ENCODE results near the gene ABCB9. TPM values are rescaled to one million over a fixed set of nuclear protein-coding genes. Genes with fewer than 3 reads are reported as not detected.

ABCB9 gene
- total RNA-seq, 6 experiments from 2014 or later, result 9.2 to 11.1 (median 10.0) TPM

DNA sequence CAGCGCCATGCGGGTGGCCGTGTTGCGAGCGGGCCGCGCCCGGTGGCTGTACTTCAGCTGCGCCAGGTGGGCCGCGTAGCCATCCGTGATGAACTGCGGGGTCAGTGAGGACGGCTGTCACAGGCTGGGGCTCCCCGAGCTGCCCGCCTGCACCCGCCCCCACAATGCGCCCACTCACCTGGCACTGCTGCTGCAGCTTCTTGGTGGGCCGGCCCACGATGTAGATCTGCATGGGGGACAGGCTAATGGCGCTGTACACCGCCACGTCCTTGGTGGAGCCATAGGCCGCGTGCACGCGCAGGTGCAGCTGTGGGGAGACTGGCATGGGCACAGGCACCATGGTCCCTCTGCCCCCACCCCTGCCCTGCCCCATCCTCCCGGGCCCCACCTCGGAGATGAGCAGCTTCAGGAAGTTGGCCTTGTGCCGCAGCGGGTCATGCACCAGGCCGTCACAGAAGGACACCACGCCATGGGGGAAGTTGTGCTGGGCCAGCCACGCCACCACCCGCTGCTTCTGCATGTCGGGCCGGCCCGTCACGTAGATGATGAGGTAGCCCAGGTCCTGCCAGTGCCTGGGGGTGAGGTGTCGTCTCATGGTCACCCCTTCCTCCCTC lies 20.1 kb upstream of the ABCB9 start:
- H3K27ac Mint-ChIP-seq, result no peak overlapping the region
- no peak for TF ChIP-seq CTCF (IDR thresholded peaks at IDR 0.05)
- peaks cover 5% of the 10 kb centered on the region for H3K27me3 Mint-ChIP-seq (ENCODE audit: insufficient read depth)
- DNase-seq, result no peak
- peaks cover 31% of the 10 kb centered on the region for H3K4me1 Mint-ChIP-seq (ENCODE audit: low read depth)
- H3K36me3 Mint-ChIP-seq (ENCODE audit: low read depth), result no peaks in the 10 kb centered on the region
- no peak overlapping the region for H3K4me3 Mint-ChIP-seq
- H3K9me3 Mint-ChIP-seq, result no peaks in the 10 kb centered on the region

DNA sequence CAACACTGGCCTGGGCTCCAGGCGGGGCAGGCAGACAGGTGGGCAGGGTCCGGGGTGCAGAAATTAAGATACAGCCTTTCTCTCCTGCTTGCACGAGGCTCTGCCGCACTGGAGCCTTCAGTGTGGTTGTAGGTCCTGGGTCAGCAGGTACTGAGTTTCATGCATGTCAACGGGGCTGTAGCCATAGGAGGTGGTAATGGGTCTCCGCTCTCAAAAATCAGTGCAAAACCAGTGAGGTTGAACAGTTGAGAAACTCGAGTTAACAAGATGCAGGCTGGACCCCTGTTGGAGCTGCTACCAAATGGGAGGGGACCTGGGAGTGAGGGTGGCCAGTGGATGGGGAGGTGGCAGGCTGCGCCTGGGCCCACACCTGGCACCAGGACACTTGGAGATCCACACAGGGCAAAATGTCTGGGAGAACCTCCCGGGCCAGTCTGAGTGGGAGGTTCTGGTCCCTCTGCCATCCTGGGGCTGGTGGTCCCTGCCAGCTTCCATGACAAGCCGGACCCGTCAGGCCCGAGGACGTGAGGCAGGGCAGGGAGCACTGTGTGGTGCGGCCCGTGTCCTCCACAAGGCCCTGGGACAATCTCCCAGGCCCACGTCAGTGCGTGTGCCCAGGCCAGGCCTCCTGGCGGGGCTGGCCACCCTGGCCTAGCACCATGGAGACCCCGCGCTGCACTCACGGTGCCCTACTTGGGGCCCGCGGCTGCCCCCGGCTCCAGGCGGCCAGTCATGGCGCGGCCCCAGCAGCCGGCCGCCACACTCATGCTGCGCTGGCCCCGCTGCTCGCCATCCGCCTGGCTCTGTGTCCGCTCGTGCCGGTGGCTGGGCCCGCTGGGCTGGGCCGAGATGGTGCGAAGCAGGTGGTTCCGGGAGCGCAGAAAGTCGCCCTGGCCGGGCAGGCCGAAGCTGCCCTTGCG lies 19.3 kb upstream of the ABCB9 start:
- no peak for TF ChIP-seq CTCF (IDR thresholded peaks at IDR 0.05)
- Mint-ChIP-seq H3K36me3 (ENCODE audit: low read depth) (no peaks in the 10 kb centered on the region), H3K27me3 (ENCODE audit: insufficient read depth) (peaks cover 2% of the 10 kb centered on the region), H3K27ac (no peak overlapping the region), H3K9me3 (no peaks in the 10 kb centered on the region), H3K4me1 (ENCODE audit: low read depth) (peaks cover 31% of the 10 kb centered on the region), H3K4me3 (no peak overlapping the region)
- no peak for DNase-seq

DNA sequence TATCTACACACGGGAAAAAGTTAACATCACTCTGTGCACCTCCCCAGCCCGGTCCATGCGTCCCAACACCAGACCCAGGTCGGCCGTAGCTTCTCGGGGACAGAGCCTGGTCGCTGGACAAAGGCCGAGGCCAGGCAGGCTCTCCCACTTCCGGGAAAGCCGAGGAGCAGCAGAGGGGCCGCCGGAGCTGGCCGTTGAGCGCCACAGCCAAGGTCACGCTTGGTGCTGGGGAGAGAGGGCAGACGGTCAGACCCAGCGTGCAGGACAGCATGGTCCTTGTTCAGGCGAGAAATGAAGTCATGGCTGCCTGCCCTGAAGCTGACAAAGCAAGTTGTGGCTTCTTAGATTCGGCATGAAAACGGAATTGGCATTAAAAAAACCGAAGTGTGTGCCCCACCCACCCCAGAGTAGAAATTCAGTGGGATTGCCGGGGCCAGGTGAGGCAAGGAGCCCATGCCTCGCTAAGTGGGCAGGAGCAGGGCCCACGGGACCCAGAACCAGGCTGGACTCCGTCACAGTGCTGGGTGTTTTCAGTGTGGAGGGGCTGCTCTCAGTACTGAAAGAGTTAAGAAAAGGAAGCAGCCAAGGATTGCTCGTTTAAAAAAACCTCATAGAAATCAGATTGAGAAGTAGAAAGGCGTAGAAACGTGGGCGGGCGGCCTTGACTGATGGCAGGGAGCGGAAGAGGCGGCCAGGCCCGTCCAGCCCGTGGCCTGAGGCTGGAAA lies 18.5 kb upstream of the ABCB9 start:
- no peaks in the 10 kb centered on the region for H3K9me3 Mint-ChIP-seq
- peak overlapping the region; percentile 11; the same call in 1 of the 2 replicates for H3K4me3 Mint-ChIP-seq
- no peaks in the 10 kb centered on the region for H3K36me3 Mint-ChIP-seq (ENCODE audit: low read depth)
- H3K27ac Mint-ChIP-seq, result peak overlapping the region; percentile 3; the same call in 1 of the 2 replicates
- H3K4me1 Mint-ChIP-seq (ENCODE audit: low read depth), result peaks cover 35% of the 10 kb centered on the region
- peaks cover 2% of the 10 kb centered on the region for H3K27me3 Mint-ChIP-seq (ENCODE audit: insufficient read depth)
- TF ChIP-seq CTCF (IDR thresholded peaks at IDR 0.05), result no peak
- DNase-seq, result no peak

DNA sequence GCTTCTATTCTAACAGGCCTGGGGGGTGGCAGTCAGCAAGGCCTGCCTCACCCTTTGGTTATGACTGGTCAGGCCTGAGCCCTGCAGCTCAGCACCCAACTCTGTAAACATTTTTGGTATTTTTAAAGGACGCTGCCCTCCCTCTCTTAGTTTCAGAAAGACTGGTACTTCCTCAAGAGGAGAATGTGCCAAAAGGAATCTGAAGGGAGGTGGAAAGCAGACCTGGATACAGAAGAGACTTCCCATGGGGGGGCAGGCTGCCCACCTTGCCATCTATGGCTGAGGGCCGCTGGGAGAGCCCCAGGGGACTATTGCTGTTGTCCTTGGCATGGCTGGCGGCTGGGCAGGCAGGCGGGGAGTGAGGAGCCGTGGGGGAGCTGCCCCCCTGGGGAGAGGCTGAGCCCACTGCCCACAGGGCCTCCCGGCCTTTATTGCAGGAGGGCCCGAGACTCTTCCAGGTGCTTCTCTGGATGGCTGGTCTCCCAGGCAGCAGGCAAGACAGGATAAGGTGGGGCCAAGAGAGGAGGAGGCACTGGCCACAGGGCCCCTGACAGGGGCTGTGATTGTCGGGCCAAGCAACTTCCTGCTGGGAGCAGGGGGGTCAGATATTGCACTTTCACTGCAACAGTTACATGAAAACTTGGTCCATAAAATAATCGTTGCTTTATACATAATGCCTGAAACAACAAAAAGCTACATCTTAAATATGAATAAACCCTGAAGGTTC lies 17.7 kb upstream of the ABCB9 start:
- no peak for DNase-seq
- TF ChIP-seq CTCF (IDR thresholded peaks at IDR 0.05), result no peak
- no peaks in the 10 kb centered on the region for H3K9me3 Mint-ChIP-seq
- no peak overlapping the region; the same call in 1 of the 2 replicates for H3K27ac Mint-ChIP-seq
- H3K36me3 Mint-ChIP-seq (ENCODE audit: low read depth), result no peaks in the 10 kb centered on the region
- H3K4me3 Mint-ChIP-seq, result no peak overlapping the region; the same call in 1 of the 2 replicates
- H3K27me3 Mint-ChIP-seq (ENCODE audit: insufficient read depth), result peaks cover 2% of the 10 kb centered on the region
- H3K4me1 Mint-ChIP-seq (ENCODE audit: low read depth), result peaks cover 40% of the 10 kb centered on the region

Measured in HFFc6 (cell line).